Medulla oblongata (tissue), 1 donor: ENCODE results near the gene LMO7.

Source experiments
- DNase-seq: peaks from one replicate; pipeline ENCODE4 v3.0.0-alpha.2; 2015; ENCODE audit errors: extremely low spot score

The LMO7 gene

DNA sequence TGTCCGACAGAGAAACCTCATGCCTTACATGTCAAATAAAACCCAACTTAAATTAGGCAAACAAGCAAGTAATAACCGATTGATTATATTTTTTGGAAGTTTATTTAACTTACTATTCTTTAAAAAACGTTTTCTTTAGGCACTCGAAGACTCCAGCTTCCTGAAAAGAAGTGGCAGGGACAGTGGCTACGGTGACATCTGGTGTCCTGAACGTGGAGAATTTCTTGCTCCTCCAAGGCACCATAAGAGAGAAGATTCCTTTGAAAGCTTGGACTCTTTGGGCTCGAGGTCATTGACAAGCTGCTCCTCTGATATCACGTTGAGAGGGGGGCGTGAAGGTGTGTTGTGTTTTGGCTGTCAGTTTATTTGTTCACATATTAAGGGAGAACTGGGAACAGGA lies 164.4 kb downstream of the LMO7 start:
- DNase-seq, result no peak

DNA sequence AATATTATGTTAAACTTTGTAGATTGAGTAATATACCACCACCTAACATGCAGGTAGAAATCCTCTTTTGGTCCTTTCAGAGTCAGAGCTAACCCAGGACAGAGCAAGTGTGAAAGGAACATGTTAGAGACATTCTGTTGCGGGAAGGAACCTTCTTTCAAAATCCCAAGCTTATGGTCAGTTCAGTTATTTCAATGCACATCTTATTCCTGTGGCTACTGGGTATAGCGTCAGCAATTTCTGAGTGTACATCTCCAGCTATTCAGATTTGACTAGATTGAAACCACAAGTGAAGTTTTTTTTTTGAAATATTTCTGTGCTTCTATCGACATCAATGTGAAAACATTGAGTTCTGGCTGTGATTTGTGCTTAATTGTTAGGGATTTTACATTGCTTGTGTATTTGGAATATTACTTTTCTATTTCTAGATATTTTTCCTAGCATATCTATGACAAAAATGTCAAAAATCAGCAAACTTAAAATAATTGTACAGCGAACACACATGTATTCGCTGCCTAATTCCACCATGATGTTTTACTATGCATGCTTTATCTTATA lies 165.3 kb downstream of the LMO7 start:
- DNase-seq, result no peak

DNA sequence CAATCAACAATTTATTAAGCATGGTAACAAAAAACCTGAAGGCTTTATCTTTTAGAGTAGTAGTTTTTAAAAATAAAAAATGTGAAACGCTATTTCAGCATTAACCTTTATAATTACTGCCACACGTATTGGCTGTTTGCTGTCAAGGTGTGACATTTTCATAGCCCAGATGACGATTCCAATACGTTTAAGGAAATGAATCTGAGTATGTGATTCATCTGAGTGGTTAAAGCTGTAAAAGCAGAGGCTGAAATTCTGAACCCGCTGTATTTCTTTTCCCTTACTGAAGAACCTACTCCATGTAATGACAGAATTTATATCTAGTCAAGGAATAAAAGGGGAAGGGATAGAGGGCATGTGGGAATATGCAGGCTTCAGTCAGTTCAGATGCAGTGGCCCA lies 166.0 kb downstream of the LMO7 start:
- DNase-seq, result no peak

DNA sequence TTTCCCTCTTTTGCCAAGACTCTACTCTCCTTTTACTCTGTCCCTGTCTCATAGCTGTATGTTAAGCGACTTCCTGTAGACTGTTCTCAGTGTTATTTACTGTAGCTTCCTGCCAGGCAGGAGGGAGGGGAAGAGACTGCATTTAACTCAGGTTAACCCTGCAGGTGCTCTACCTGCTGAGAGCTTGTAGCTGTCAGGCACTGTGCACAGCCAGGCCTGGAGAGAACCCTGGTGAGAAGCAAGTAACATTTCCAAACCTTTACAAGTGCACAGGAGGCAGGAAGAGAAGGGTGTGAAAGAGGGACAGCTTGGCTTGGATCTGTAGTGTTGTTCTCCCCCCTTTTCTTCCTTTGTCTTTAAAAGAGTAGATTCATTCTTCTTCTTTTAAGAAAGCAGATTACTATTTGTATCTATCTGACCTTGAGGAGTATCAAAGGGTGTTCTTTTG lies 167.1 kb downstream of the LMO7 start:
- no peak for DNase-seq

DNA sequence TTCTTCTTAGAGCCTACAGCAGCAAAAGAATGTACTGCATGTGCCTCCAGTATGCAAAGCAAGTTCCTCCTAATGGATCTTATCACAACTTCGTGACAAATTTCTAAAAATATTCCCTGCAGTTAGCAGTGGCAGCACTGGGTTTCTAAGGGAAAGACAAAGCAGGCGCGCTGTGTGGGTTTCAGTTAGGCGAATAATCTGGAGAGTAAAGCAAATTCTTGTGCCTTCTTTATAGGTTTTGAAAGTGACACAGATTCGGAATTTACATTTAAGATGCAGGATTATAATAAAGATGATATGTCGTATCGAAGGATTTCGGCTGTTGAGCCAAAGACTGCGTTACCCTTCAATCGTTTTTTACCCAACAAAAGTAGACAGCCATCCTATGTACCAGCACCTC lies 167.9 kb downstream of the LMO7 start:
- no peak for DNase-seq

DNA sequence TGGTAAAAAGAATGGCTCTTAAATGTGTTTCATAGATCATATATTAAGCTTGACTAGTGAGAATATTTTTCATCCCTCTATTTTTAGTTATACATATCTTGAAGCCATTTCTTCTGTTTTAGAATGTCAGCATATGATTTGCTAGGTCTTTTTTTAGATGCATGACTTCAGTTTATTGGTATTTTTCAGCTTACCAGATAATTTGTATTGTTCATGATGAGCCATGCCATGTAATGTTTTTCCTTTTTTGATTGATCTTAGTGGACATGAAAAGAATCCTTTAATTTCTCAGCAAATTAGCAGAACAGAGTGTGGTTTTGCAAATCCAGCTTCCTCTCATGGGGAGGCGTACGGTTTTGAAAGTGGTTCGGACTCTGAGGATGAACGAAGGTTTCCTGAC lies 168.5 kb downstream of the LMO7 start:
- no peak for DNase-seq

DNA sequence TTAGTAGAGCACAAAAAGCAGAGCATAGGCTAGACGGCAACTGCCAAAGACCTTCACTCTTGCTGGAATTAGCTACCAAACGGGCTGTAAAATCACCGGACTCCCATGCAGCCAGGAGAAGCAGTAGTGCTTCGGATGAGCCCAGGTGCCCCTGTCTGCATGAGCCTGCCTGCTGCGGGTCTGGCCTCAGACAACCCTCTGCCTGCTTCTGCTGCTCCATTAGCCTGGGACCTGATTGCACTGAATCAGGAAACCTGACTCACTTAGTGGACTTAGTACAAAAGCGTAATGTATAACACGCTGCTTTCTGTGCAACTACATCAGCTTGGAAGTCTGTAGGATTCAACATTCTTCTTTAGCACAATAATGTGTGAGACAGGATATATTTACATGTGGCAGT lies 170.0 kb downstream of the LMO7 start:
- no peak for DNase-seq

DNA sequence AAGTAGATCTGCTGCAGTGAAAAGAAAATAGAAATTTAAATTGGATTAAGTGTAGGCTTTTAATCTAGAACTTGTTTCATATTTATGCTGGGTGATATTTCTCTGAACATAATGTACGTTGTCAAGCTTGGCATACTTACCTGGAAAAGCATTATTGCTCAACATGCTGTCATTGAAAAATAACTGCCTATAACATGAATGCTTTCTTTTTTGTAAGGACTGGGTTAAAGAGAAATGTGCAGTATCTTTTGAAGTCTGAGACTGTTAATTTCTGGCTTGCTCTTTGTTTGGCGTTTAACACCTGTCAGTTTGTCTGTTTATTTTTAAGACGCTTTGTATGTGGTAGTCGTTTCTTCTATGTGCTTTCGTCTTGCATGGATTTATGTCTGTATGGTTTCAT lies 175.2 kb downstream of the LMO7 start:
- no peak for DNase-seq

DNA sequence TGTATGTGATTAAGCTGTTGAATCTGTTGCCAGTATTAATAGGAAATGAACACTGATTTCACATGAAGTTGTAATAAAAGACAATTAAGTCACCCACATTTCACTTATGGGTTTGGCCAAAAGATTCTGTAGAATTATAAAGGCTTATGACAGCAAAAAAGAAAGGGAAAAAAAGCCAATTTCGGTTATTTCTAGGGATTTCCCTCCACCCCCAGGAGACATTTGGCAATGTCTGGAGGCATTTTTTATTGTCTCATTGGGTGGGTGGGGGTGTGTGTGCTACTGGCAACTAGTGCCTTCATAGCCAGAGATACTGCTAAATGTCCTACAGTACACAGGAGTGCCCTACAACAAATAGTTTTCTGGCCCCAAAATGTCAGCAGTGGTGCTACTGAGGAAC lies 175.7 kb downstream of the LMO7 start:
- no peak for DNase-seq

DNA sequence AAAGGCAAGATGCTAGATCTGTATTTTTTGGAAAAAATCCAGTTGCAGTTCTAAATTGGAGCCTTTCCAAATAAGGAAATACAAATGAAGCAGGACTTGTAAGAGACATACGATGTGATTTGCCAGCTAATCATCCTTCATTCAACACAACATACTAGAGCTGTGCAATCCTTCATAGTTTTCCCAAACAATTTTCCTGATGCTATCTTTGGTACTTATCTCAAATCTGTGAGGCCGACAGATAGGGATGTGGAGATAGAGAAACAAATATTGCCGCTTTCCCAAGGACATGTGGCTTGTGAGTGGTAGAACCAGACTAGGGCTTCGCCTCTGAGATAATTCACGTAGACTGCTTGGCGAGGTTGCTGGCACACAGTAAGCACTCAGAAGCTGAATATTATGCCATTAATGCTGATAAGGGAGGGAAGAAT lies 176.6 kb downstream of the LMO7 start:
- no peak for DNase-seq

DNA sequence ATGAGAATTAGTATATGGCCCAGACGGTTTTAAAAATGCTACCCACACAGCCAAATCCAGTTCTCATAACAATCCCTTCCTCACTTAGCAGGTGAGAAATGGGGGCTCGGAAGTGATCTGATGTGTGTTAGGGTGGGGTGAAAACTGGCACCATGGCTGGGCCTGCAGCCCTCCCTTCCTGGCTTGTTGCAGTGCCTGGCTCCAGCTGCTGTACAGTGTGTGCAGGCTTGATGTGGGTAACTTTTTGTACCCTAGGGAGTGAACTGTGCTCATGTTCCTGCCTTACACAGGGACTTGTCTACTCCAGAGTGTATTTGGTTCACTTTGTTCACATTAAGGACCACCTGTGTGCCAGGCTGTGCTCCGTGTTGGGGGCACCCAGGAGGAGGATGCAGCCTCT lies 177.2 kb downstream of the LMO7 start:
- DNase-seq, result no peak

DNA sequence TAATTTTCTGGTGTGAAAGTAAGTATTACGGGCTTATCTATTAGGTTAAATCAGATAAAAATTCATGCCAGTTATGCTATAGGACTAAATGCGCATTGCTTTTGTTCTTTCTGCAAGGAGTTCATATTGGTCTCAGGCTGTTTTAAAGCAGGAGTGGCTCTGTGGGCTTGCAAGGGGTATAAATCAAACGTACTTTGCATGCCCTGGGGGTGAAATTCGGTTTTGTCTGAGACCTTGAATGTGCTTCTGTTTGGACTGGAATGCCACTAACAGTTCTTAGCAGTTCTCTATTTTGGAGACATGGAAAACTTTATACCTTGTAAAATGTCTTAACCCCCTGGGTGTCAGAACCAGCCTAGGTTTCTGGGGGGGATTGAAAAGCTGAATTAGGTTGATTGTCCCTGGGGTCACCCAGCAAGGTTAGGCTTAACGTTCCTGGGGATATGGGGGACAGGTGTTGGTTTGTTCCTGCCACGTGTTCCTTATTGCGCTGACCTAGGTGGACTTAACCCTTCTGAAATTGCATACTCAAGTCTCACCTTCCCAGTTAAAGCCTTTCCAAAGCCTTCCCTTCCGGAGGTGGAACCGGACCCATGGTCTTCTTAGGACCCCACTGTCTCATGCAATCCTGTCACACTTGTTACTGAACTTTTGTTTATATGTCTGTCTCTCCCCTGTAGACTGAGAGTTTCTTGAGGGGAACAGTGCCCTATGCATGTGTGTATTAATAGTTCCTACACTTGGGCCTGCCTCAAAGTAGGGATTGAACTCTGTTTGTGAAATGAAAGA lies 182.2 kb downstream of the LMO7 start:
- DNase-seq, result no peak

DNA sequence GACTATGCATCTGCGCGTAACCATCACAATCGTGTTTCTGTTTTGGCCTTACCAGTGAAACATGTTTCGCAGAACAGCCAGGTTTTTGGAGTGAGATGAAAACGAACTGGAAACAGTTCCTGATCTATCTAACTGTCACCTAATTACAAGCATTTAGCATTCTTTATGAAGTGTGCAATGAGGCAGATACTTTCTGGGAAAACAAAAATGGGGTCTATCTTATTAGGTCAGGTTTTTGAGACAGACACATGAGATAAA lies 182.8 kb downstream of the LMO7 start:
- DNase-seq, result no peak

DNA sequence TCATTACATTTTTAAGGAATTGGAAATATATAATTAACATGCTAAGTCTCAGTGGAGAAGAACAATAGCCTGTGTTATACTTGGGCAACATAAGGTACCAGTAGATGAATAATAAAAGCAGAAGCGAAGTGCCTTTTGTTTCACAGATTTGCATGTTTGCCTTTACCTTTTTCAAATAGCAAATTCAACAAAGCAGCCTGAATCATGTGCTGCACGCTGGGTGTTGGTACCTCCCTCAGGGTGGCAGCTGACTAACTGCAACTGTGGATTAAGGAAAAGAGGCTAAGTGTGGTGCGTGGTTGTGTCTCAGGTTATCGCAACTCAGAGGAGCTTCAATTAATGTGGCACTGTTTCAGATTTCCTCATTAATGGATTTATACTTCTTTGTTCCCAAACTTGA lies 189.0 kb downstream of the LMO7 start:
- no peak for DNase-seq

DNA sequence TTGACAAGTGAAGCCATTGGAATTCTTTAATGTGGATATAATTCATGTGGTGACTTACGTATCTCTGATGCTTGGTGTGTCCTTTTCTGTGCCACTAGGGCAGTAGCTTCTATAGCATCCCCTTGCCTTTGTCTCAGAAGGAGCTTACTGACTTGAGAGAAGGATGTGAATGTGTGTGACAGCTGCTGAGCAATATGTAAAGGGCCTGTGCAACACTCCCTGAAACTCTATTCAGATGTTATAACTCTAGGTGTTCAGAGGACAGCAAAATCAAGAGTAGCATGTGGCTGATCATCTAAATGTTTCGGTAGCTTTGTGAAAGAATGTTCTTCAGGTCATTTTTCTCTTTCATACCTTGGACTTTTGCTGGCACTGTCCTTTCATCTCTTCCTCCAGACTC lies 189.5 kb downstream of the LMO7 start:
- DNase-seq, result no peak

DNA sequence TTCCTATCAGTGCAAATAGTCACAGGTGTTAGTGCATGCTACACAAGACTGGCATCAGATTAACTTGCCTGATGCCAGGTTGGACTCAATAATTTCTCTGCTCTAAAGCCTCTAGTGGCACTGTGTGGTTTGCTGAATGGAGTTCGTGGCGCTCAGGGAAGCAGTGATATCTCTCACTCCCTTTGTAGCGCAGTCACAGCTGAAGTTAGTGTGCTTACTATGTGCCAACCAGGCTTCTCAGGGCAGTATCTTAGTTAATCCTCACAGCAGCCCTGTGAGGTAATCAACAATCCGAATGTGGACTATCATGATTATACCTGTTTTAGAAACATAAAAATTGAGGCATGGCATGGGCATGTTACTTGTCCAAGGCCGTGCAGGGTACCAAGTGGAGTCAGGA lies 190.3 kb downstream of the LMO7 start:
- no peak for DNase-seq

DNA sequence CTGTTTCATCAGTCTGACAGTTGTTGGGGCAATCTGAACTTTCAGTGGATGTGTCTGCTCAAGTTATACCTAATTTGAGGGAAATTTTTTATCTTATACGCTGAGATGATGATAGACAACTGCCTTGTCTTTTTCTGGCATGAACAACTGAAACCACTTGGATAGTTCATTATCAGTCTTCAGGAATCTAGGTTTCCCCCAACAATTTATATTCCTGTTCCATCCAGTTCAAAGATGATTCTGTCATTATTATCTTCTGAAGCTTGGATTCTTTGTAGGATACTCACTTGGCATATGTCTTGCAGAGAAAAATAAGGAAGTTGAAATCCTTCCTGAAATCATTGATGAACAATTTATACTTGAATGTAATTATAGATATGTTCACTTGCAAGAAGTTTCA lies 193.7 kb downstream of the LMO7 start:
- DNase-seq, result no peak

DNA sequence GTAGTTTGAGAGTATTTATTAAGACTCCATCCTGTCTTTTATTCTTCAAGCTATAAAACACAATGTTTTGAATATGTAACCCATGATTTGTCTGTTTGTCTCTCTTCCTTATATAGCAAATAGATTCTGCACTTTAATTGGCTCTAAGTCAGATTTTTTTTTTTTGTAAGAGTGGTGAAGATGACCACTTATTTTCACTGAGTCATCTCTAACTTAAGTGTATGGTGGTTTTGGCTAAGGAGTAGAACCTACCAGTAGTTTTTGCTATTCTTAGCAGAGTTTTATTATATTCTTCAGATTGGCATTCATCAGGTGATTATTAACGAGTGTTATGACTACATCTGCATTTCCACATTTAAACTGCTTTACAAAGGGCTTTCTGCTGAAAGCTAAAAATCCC lies 194.7 kb downstream of the LMO7 start:
- no peak for DNase-seq

DNA sequence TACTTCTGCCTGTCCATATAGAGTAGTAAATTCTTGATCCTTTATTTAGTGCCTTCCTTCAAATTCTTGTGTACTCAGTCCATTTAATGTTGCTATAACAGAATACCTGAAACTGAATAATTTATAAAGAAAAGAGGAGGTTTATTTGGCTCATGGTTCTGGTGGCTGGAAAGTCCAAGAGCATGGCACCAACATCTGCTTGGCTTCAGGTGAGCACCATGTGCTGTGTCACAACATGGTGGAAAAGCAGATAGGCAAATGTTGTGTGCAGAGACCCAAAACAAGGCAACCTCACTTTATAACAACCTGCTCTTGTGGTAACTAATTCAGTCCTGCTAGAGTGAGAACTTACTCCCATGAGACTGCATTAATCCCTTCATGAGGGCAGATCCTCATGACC lies 195.3 kb downstream of the LMO7 start:
- no peak for DNase-seq

DNA sequence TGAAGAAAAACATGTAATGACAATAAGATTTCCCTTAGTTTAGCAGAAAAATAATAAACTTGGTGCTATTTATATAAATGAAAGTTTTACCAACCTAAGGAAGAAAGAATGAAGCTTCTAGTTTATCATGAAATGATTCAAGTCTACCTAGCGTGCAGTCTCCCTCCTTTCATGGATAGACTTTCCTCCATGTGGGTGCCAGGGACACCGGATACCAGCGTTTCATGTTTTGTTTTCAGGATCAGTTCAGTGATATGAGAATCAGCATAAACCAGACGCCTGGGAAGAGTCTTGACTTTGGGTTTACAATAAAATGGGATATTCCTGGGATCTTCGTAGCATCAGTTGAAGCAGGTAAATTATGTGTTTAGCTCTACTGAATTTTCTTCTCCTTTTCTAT lies 196.7 kb downstream of the LMO7 start:
- no peak for DNase-seq

DNA sequence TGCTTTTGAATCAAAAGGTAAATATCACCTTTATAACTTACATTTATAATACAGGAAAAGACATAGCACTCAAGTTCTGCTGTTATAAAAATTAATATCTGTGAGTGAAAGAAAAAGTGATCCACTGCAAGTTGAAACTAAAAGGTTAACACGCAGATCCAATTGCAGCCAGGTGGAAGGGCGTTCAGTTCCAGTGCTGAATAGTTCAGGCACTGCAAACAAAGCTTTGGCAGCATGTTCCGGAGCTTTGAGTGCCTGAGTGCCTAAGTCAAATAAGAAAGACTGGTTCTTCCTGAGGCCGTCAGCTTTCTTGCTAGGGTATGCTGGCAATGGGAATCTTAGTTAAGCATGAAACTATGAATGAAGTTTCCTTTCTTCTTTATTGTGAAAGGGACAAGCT lies 200.3 kb downstream of the LMO7 start:
- no peak for DNase-seq

DNA sequence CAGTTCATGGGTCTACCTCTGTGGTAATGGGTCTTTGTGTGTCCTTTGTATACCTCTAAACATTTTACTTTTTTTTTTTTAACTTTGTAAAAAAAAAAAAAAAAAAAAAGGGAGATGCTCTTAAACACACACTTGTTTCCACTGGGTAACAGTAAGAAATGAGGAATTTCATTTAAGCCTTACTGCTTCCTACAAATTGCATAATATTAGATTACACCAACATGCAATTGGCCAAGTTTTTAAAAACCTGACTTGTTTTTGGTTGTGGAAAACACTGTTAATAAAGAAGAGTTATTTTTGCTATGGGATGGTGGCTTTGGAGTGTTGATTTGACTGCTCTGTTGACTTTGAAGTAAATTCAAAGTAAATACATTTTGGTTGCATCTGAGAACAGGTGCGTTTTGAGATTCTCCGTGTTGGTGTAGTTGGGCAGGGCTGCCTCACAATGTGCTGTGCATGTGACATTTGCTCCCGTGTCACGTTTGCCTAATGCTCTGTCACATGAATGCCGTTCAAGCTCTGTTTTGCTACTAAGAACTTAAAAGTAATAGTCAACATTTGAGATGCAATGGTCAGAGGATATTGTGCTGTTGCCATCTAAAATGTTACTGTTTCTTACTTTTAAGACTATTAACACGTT lies 202.4 kb downstream of the LMO7 start:
- no peak for DNase-seq

DNA sequence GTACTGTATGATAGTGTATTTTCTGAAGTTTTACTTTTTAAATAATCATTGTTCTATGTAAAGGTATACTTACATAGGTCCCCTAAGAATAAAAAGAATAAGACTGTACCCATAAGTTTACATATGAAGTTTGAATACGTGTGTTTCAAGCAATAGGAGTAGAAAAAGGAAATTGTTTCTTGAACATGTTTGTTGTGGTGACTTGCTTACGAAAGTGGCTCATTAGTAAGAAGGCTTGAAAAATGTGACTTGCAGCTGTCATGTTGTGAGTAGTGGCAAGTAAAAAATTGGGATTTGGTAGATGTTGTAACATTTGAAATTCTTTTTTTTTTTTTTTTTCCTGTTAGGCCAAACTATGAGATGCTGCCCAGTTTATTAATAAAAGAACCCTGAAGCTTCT lies 203.3 kb downstream of the LMO7 start:
- DNase-seq, result no peak

DNA sequence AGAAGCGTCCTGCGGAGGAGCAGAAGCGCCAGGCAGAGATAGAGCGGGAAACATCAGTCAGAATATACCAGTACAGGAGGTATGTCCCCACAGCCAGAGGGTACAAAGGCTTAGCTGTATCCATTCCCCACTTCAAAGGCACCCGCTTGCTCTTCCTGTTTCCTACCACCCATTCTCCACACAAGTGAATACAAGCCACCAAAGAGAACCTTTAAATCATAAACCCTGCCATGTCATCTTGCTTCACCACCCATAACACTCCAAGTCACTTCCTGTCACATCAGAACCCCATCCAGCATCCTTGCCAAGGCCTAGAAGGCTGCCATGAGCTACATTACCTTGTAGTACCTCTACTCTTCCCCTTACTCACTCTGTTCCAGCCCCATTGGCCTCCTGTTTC lies 205.8 kb downstream of the LMO7 start:
- DNase-seq, result no peak
